Fibroblast of skin of scalp (primary cell): ENCODE data around the gene GPAT2.
"Not testable (repeated sequence)": the region's sequence is repeated elsewhere in the genome, so short reads cannot be mapped to it uniquely, and the experiment has no call there.

ENCODE experiments used
- DNase-seq: peaks from one replicate; pipeline ENCODE4 v3.0.0-alpha.2; 2013

Gene GPAT2

GRCh38 chr2:96022126-96022525 lies 12.6 kb downstream of the GPAT2 start:
- DNase-seq = not testable (repeated sequence)

DNA sequence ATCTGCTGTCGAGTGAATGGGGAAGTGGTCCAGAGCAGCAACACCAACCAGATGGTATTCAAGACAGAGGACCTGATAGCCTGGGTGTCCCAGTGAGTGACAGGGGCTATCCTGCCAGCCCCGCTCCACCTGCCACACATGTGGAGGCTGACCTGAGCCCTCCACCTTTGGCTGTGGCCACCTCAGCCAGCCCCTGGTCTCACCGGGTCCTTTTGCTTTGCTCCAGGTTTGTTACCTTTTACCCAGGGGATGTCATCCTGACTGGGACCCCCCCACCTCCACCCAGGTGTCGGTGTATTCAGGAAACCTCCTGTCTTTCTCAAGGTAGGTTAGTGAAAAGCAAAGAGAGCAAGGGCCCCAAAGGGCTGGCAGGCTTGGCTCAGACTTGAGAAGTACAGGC lies 13.6 kb downstream of the GPAT2 start:
- DNase-seq = not testable (repeated sequence)

- DNase-seq = not testable (repeated sequence)
These were observed 14.7 kb downstream of the GPAT2 start for GRCh38 chr2:96019909-96020590.

- DNase-seq = not testable (repeated sequence)
These were observed 18.4 kb downstream of the GPAT2 start for GRCh38 chr2:96016321-96016720.

GRCh38 chr2:96012792-96013264 lies 21.9 kb downstream of the GPAT2 start:
- DNase-seq = not testable (repeated sequence)

DNA sequence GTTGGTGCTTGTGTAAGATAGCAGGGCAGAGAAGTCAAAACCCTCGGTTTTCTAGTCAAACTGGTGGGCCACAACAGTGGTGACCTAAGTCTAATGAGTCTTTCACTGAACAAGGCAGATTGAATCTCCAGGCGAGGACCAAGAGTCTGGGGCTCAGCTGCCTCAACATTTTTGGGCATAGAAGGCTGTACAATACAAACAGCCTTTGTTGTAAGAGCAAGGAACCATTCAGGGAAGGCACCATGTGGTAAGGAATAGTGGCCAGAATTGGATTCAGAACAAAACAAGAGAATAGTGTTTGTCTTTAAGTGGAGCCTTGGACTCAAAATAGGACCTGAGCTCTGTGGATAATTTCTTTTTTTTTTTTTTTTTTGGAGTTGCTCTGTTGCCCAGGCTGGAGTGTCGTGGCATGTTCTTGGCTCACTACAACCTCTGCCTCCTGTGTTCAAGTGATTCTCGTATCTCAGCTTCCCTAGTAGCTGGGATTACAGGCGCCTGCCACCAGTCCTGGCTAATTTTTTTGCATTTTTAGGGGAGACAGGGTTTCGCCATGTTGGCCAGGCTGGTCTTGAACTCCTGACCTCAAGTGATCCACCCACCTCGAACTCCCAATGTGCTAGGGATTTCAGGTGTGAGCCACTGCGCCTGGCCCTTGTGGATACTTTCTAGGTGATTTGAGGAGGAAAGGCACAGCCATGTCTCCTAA lies 22.5 kb downstream of the GPAT2 start:
- DNase-seq = not testable (repeated sequence)

DNA sequence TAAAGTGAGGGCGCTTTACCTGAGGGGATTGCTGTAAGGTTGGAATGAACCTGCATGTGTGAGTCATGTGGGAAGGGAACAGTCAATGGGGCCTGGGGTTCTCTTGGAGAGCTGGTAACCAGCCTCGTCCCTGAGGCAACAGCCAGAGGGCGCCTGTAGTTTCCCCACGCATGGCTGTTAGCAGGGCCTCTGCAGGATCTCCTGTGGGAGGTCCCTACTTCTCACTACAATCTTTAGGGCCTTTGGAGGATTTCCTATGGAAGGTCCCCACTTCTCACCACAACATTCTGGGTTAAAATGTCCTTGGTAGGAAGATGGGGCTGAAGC lies 23.6 kb downstream of the GPAT2 start:
- peak; percentile 27 for DNase-seq

DNA sequence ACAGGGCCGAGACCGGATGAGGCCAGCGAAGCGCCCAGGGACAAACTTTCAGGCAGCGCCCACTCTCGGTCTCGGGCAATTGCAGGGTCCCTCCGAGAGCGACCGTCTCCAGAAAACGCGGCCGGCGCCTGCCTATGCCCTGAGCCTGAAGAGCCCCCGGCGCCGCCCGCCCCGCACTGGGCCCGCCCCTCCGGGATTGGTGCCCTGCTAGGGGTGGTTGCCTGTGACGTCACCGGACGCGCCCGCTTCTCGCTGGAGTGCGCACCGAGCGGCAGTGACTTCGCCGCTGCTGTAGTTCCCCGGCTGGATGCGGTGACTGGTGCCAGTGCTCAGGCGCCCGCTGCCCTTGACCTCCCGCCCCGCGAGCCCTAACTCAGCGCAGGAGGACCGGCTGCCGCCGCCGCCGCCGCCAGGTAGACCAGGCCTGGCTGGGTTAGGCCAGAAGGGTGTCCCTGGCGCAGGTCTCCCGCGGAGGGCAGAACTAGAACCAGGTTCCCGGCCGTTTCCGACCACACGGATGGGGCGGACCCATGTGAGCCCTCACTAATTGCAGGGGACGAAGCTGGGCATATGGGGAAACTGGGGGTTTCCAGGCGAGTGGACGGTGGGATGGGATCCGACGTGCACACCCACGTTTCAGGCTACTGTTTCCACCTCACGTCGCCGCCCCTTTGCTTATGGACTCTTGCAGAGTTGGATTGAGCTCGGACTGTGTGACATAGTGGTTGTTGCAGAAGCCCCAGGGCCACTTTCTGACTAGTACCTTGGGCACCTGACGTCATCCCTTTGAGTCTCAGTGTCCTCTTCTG lies 24.2 kb downstream of the GPAT2 start:
- DNase-seq = peak; percentile 86

DNA sequence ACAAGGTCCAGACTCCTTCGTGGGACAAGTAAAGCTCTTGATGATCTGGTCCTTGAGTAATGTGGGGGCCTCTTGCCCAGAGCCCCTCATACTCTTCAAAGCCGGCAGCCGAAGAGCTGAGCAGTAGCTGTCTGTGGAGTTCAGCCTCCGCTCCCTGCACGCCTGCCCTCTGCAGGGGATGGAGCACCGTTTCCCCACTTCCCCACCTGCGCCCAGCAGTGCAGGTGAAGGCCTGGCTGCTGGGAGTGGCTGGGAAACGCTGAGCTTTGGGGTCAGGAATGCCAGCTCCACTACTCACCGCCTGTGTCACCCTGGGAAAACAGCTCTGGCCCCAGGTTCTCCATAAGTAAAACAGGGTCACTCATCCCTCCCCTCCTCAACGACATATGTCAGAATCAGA lies 24.9 kb downstream of the GPAT2 start:
- not testable (repeated sequence) for DNase-seq

- DNase-seq = not testable (repeated sequence)
These were observed 26.7 kb downstream of the GPAT2 start for GRCh38 chr2:96008051-96008450.

- DNase-seq = not testable (repeated sequence)
These were observed 28.5 kb downstream of the GPAT2 start for GRCh38 chr2:96006248-96006647.

- peak; percentile 58 for DNase-seq
These were observed 42.0 kb downstream of the GPAT2 start for GRCh38 chr2:95992520-95993272.

- not testable (repeated sequence) for DNase-seq
These were observed 42.6 kb downstream of the GPAT2 start for GRCh38 chr2:95992102-95992501.

- DNase-seq = peak; percentile 15
These were observed 43.2 kb downstream of the GPAT2 start, which contains the start of gene ANKRD36C for GRCh38 chr2:95991351-95992094. Gene ANKRD36C, minus strand, starts transcription at chr2:95991824. Its CDS starts 116 bp downstream, at chr2:95991708.

GRCh38 chr2:95990884-95991283 lies 43.8 kb downstream of the GPAT2 start:
- DNase-seq = not testable (repeated sequence)
